Activated CD8-positive, alpha-beta memory T cell treated with anti-CD3 and anti-CD28 coated beads for 48 hours (primary cell): ENCODE data around the gene GALNT9.

Experiments
- DNase-seq, 3 experiments: peaks; one replicate each; pipeline ENCODE4 v3.0.0-alpha.2; 2020; ENCODE audit warnings: low read depth in 2 of 3, low spot score in 2 of 3

The GALNT9 gene

GRCh38 chr12:132187646-132188450 lies 141.5 kb downstream of the GALNT9 start:
- DNase-seq: no peak

- DNase-seq: no peak
Observed at GRCh38 chr12:132186857-132187620, 142.3 kb downstream of the GALNT9 start.

GRCh38 chr12:132186208-132186856 lies 143.1 kb downstream of the GALNT9 start:
- no peak for DNase-seq

GRCh38 chr12:132185705-132186104 lies 143.7 kb downstream of the GALNT9 start:
- no peak for DNase-seq

- no peak for DNase-seq
Observed at GRCh38 chr12:132182711-132183365, 146.6 kb downstream of the GALNT9 start.

GRCh38 chr12:132182206-132182710 lies 147.1 kb downstream of the GALNT9 start:
- no peak for DNase-seq

GRCh38 chr12:132181570-132182200 lies 147.7 kb downstream of the GALNT9 start:
- no peak for DNase-seq

GRCh38 chr12:132180648-132181546 lies 148.5 kb downstream of the GALNT9 start:
- no peak for DNase-seq

- DNase-seq: no peak
Observed at GRCh38 chr12:132179431-132180362, 149.7 kb downstream of the GALNT9 start.

- DNase-seq: no peak
Observed at GRCh38 chr12:132178801-132179401, 150.5 kb downstream of the GALNT9 start.

GRCh38 chr12:132178316-132178715 lies 151.1 kb downstream of the GALNT9 start:
- no peak for DNase-seq

GRCh38 chr12:132176920-132177551 lies 152.4 kb downstream of the GALNT9 start:
- DNase-seq: no peak

- no peak for DNase-seq
Observed at GRCh38 chr12:132176385-132176919, 152.9 kb downstream of the GALNT9 start.

GRCh38 chr12:132175496-132176384 lies 153.6 kb downstream of the GALNT9 start:
- DNase-seq: no peak

- DNase-seq: no peak
Observed at GRCh38 chr12:132174839-132175490, 154.4 kb downstream of the GALNT9 start.
